ENCODE results near the gene SDK2. TPM values are rescaled to one million over a fixed set of nuclear protein-coding genes. Genes with fewer than 3 reads are reported as not detected.
"Not testable (repeated sequence)": the region's sequence is repeated elsewhere in the genome, so short reads cannot be mapped to it uniquely, and the experiment has no call there.

The SDK2 gene
- total and polyA plus RNA-seq, 5 donors from 2014 or later: 0.02 to 0.59 (median 0.02) TPM; not detected in 2

DNA sequence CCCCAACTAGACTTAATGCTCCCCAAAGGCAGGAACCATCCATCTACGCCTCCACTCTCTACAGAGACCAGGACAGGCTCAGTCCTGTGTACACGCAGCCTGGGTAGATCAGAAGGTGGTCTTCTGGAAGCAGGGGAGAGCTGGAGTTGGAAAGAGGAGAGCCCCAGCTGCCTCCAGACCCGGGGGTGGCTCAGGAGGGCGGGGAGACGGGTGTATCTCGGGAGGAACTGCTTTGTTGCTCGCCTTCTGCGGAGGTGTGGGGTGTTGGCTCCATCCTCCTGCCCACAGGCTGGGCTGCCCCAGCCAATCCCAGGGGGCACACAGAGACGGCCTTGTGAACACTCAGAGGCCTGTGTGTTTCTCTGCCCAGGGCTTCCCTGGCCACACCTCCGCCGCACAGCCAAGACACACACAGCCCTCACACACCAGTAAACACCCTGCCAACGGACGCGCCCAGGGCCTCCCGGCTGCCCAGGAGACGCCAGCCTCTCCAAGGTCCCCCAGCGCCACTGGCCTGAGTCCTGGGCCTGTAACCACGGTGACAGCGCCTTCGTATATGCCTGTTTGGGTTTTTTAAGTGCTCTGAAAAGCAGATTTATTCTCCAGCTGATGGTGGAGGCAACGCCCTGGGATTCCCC lies 189.1 kb downstream of the SDK2 start:
- no peak overlapping the region for H3K27ac ChIP-seq (ENCODE audit: insufficient read depth, low read length, poor library complexity, severe bottlenecking)
- H3K9me3 ChIP-seq (ENCODE audit: control insufficient read depth in 2 of 2, low read length in 2 of 2): no peaks in the 10 kb centered on the region
- Mint-ChIP-seq H3K27me3 (no peaks in the 10 kb centered on the region), H3K9me3 (peaks cover 0 to 3% (median 0%) of the 10 kb centered on the region in 7 donors), H3K36me3 (no peaks in the 10 kb centered on the region), H3K4me3 (no peak overlapping the region), H3K4me1 (no peaks in the 10 kb centered on the region), H3K27ac (no peak overlapping the region)
- no peaks in the 10 kb centered on the region for H3K27me3 ChIP-seq (ENCODE audit: control insufficient read depth, insufficient read depth, low read length)
- no peak overlapping the region for H3K4me3 ChIP-seq (ENCODE audit: low read depth, low read length)
- H3K36me3 ChIP-seq (ENCODE audit: control insufficient read depth, insufficient read depth, low read length): no peaks in the 10 kb centered on the region
- H3K4me1 ChIP-seq (ENCODE audit: control insufficient read depth, insufficient read depth, low read length, poor library complexity, severe bottlenecking): no peaks in the 10 kb centered on the region
- DNase-seq (no peak), ATAC-seq (ENCODE audit: low read depth in 2 of 2) (no peak)

DNA sequence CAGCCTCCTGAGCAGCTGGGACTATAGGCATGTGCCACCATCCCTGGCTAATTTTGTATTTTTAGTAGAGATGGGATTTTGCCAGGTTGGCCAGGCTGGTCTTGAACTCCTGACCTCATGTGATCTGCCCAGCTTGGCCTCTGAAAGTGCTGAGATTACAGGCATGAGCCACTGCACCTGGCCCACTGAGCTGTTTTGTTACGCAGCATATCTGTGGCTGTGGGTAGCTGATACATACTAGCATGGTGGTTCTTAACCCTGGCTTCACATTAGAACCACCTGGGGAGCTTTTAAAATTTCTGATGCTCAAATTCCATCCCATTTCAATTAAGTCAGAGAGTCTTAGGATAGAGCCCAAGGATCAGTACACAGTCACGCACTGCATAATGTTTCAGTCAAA lies 190.8 kb downstream of the SDK2 start:
- H3K27ac Mint-ChIP-seq; H3K9me3 Mint-ChIP-seq; H3K9me3 ChIP-seq (ENCODE audit: control insufficient read depth in 2 of 2, low read length in 2 of 2); H3K27me3 Mint-ChIP-seq; H3K4me1 ChIP-seq (ENCODE audit: control insufficient read depth, insufficient read depth, low read length, poor library complexity, severe bottlenecking); H3K27me3 ChIP-seq (ENCODE audit: control insufficient read depth, insufficient read depth, low read length); ATAC-seq (ENCODE audit: low read depth in 2 of 2); H3K4me3 Mint-ChIP-seq; H3K4me3 ChIP-seq (ENCODE audit: low read depth, low read length); H3K27ac ChIP-seq (ENCODE audit: insufficient read depth, low read length, poor library complexity, severe bottlenecking); H3K36me3 ChIP-seq (ENCODE audit: control insufficient read depth, insufficient read depth, low read length); DNase-seq; H3K36me3 Mint-ChIP-seq; H3K4me1 Mint-ChIP-seq: not testable (repeated sequence)

DNA sequence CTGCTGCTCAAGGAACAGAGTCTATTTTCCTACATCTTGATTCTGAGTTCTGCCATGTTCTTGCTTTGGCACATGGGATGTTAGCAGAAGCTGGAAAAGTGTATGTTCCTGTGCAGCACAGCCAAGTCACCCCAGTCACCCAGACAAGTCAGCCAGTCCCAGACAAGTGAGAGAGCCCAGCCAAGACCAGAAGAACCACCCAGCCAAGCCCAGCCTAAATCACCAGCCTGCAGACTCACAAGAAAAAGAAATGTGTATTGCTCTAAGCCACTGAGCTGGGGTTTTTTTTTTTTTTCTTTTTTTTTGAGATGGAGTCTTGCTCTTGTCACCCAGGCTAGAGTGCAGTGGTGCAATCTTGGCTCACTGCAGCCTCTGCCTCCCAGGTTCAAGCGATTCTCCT lies 191.2 kb downstream of the SDK2 start:
- Histone ChIP-seq H3K27ac (ENCODE audit: insufficient read depth, low read length, poor library complexity, severe bottlenecking) (no peak overlapping the region), H3K4me1 (ENCODE audit: control insufficient read depth, insufficient read depth, low read length, poor library complexity, severe bottlenecking) (no peaks in the 10 kb centered on the region), H3K27me3 (ENCODE audit: control insufficient read depth, insufficient read depth, low read length) (no peaks in the 10 kb centered on the region), H3K36me3 (ENCODE audit: control insufficient read depth, insufficient read depth, low read length) (no peaks in the 10 kb centered on the region), H3K4me3 (ENCODE audit: low read depth, low read length) (no peak overlapping the region), H3K9me3 (ENCODE audit: control insufficient read depth in 2 of 2, low read length in 2 of 2) (no peaks in the 10 kb centered on the region)
- H3K27ac Mint-ChIP-seq: no peak overlapping the region
- no peaks in the 10 kb centered on the region for H3K36me3 Mint-ChIP-seq
- DNase-seq: no peak
- no peaks in the 10 kb centered on the region for H3K4me1 Mint-ChIP-seq
- no peak overlapping the region for H3K4me3 Mint-ChIP-seq
- no peak for ATAC-seq (ENCODE audit: low read depth in 2 of 2)
- H3K27me3 Mint-ChIP-seq: no peaks in the 10 kb centered on the region
- peaks cover 0 to 2% (median 0%) of the 10 kb centered on the region in 7 donors for H3K9me3 Mint-ChIP-seq

DNA sequence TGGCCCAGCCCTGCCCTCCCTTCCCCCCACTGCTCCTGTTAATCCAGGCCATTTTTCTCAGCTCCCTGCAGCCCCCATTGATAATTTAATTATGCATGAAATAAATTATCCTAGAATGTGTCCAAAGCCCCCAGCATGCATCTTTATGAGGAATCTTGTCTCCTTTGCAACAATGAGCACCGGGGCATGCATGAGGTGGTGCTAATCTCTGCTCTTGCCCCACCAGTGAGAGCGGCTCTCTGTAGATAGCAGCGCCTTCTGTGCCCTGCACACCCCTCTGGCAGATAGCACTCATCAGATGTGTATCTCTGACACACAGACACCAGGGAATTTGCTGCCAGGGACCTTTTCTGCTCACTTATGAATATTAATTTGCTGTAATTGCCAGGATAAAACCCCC lies 192.2 kb downstream of the SDK2 start:
- DNase-seq (no peak), ATAC-seq (ENCODE audit: low read depth in 2 of 2) (no peak)
- no peaks in the 10 kb centered on the region for H3K4me1 ChIP-seq (ENCODE audit: control insufficient read depth, insufficient read depth, low read length, poor library complexity, severe bottlenecking)
- H3K36me3 ChIP-seq (ENCODE audit: control insufficient read depth, insufficient read depth, low read length): no peaks in the 10 kb centered on the region
- Mint-ChIP-seq H3K27me3 (no peaks in the 10 kb centered on the region), H3K9me3 (peaks cover 0 to 2% (median 0%) of the 10 kb centered on the region in 7 donors), H3K27ac (no peak overlapping the region), H3K4me1 (no peaks in the 10 kb centered on the region), H3K36me3 (no peaks in the 10 kb centered on the region), H3K4me3 (no peak overlapping the region)
- no peak overlapping the region for H3K27ac ChIP-seq (ENCODE audit: insufficient read depth, low read length, poor library complexity, severe bottlenecking)
- no peak overlapping the region for H3K4me3 ChIP-seq (ENCODE audit: low read depth, low read length)
- H3K27me3 ChIP-seq (ENCODE audit: control insufficient read depth, insufficient read depth, low read length): no peaks in the 10 kb centered on the region
- H3K9me3 ChIP-seq (ENCODE audit: control insufficient read depth in 2 of 2, low read length in 2 of 2): no peaks in the 10 kb centered on the region

DNA sequence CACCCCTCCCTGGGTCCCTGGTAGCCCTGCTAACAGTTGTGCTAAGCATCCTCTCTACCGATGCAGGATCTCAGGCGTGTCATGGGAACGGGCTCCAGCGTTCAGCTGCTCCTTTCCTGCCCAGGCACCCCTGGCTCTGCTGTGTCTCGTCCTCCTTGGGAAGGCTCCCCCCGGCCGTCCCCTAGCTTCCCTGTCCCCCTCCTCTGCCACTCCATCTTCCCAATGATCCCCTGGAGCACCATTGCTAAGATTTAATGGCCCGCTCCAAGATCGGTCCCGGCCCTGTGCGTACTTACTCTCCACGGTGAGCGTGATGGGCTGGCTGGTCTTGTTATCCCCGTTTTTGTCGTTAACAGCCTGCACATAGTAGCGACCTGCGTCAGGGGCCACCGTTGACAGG lies 196.9 kb downstream of the SDK2 start:
- H3K27me3 Mint-ChIP-seq: no peaks in the 10 kb centered on the region
- no peak for ATAC-seq (ENCODE audit: low read depth in 2 of 2)
- Histone ChIP-seq H3K27me3 (ENCODE audit: control insufficient read depth, insufficient read depth, low read length) (no peaks in the 10 kb centered on the region), H3K9me3 (ENCODE audit: control insufficient read depth in 2 of 2, low read length in 2 of 2) (no peaks in the 10 kb centered on the region), H3K36me3 (ENCODE audit: control insufficient read depth, insufficient read depth, low read length) (no peaks in the 10 kb centered on the region), H3K4me3 (ENCODE audit: low read depth, low read length) (no peak overlapping the region), H3K4me1 (ENCODE audit: control insufficient read depth, insufficient read depth, low read length, poor library complexity, severe bottlenecking) (no peaks in the 10 kb centered on the region), H3K27ac (ENCODE audit: insufficient read depth, low read length, poor library complexity, severe bottlenecking) (no peak overlapping the region)
- H3K4me1 Mint-ChIP-seq: no peaks in the 10 kb centered on the region
- no peak overlapping the region for H3K4me3 Mint-ChIP-seq
- no peak overlapping the region for H3K27ac Mint-ChIP-seq
- no peak for DNase-seq
- H3K9me3 Mint-ChIP-seq: peaks cover 0 to 2% (median 0%) of the 10 kb centered on the region in 7 donors
- H3K36me3 Mint-ChIP-seq: no peaks in the 10 kb centered on the region

DNA sequence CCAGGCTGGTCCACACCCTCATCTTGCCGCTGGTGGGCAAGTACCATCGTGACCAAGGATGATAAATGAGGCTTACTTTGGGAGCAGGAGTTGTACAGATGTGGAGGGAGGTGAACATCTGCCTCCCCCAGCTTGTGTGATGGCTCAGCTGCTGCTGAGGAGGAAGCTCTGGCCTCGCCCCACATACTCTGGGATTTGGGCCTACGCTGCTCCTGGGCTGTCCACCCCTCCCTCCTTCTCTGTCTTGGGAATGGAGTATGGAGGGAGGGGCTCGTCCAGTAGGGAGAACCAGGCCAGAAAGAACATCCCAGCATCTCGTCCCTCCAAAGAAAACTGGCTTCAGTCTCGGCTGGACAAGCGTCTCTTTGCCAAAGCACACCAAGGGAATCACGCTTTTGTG lies 197.6 kb downstream of the SDK2 start:
- H3K36me3 Mint-ChIP-seq: no peaks in the 10 kb centered on the region
- Histone ChIP-seq H3K4me3 (ENCODE audit: low read depth, low read length) (no peak overlapping the region), H3K36me3 (ENCODE audit: control insufficient read depth, insufficient read depth, low read length) (no peaks in the 10 kb centered on the region), H3K9me3 (ENCODE audit: control insufficient read depth in 2 of 2, low read length in 2 of 2) (no peaks in the 10 kb centered on the region), H3K27ac (ENCODE audit: insufficient read depth, low read length, poor library complexity, severe bottlenecking) (no peak overlapping the region), H3K27me3 (ENCODE audit: control insufficient read depth, insufficient read depth, low read length) (no peaks in the 10 kb centered on the region), H3K4me1 (ENCODE audit: control insufficient read depth, insufficient read depth, low read length, poor library complexity, severe bottlenecking) (no peaks in the 10 kb centered on the region)
- no peak overlapping the region for H3K4me3 Mint-ChIP-seq
- DNase-seq (no peak), ATAC-seq (ENCODE audit: low read depth in 2 of 2) (no peak)
- no peak overlapping the region for H3K27ac Mint-ChIP-seq
- peaks cover 0 to 2% (median 0%) of the 10 kb centered on the region in 7 donors for H3K9me3 Mint-ChIP-seq
- H3K27me3 Mint-ChIP-seq: no peaks in the 10 kb centered on the region
- H3K4me1 Mint-ChIP-seq: no peaks in the 10 kb centered on the region

DNA sequence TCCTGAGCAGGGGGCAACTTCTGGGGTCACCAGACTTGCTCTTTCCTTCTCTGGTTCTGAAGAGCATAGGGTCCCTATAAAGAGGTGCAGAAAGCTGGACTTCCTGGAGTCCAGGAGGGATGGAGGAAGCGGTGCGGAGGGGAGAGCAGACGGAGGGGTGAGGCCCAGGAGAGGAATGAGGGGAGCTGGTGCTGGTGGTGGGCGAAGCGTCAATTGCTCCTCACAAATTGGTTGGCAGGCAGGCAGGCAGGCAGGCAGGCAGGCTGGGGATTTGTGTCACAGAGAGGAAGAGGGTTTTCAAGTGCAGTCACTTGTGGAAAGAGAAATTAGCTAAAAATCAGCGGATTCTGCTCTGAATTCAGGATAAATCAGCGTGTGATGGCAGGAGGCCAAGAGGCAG lies 198.8 kb downstream of the SDK2 start:
- no peaks in the 10 kb centered on the region for H3K4me1 Mint-ChIP-seq
- peaks cover 0 to 2% (median 0%) of the 10 kb centered on the region in 7 donors for H3K9me3 Mint-ChIP-seq
- no peak overlapping the region for H3K4me3 Mint-ChIP-seq
- no peaks in the 10 kb centered on the region for H3K27me3 Mint-ChIP-seq
- DNase-seq: no peak
- Histone ChIP-seq H3K27me3 (ENCODE audit: control insufficient read depth, insufficient read depth, low read length) (no peaks in the 10 kb centered on the region), H3K4me1 (ENCODE audit: control insufficient read depth, insufficient read depth, low read length, poor library complexity, severe bottlenecking) (no peaks in the 10 kb centered on the region), H3K4me3 (ENCODE audit: low read depth, low read length) (no peak overlapping the region), H3K9me3 (ENCODE audit: control insufficient read depth in 2 of 2, low read length in 2 of 2) (no peaks in the 10 kb centered on the region), H3K27ac (ENCODE audit: insufficient read depth, low read length, poor library complexity, severe bottlenecking) (no peak overlapping the region), H3K36me3 (ENCODE audit: control insufficient read depth, insufficient read depth, low read length) (no peaks in the 10 kb centered on the region)
- H3K36me3 Mint-ChIP-seq: no peaks in the 10 kb centered on the region
- no peak for ATAC-seq (ENCODE audit: low read depth in 2 of 2)
- peak overlapping the region in 1 of 3 donors; percentile 36 for H3K27ac Mint-ChIP-seq

DNA sequence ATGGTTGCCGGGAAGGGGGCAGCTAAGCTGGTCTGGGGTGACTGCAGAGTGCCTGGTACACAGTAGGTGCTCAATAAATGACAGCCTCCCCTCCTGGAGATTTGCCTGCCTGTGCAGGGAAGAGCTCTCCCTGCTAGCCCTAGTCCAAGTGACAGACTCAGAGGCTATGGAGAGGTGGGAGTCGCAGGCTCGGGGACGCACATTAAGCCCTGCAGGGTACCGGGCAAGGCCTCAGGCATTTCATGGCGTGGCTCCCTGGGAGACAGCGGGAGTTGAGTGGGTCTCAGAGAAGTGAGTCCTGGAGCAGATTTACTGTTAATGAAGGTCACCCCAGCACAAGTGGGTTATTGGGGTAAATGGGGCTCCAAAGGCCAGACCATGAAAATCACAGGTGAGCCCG lies 200.2 kb downstream of the SDK2 start:
- no peaks in the 10 kb centered on the region for H3K27me3 ChIP-seq (ENCODE audit: control insufficient read depth, insufficient read depth, low read length)
- Mint-ChIP-seq H3K27me3 (no peaks in the 10 kb centered on the region), H3K4me3 (no peak overlapping the region), H3K27ac (no peak overlapping the region), H3K36me3 (no peaks in the 10 kb centered on the region), H3K9me3 (no peaks in the 10 kb centered on the region), H3K4me1 (no peaks in the 10 kb centered on the region)
- no peak overlapping the region for H3K27ac ChIP-seq (ENCODE audit: insufficient read depth, low read length, poor library complexity, severe bottlenecking)
- H3K4me1 ChIP-seq (ENCODE audit: control insufficient read depth, insufficient read depth, low read length, poor library complexity, severe bottlenecking): no peaks in the 10 kb centered on the region
- no peaks in the 10 kb centered on the region for H3K9me3 ChIP-seq (ENCODE audit: control insufficient read depth in 2 of 2, low read length in 2 of 2)
- no peak overlapping the region for H3K4me3 ChIP-seq (ENCODE audit: low read depth, low read length)
- no peak for ATAC-seq (ENCODE audit: low read depth in 2 of 2)
- H3K36me3 ChIP-seq (ENCODE audit: control insufficient read depth, insufficient read depth, low read length): no peaks in the 10 kb centered on the region
- no peak for DNase-seq
